GM18499 (cell line): ENCODE measurements around the gene UNG.
"Not testable (repeated sequence)": the region's sequence is repeated elsewhere in the genome, so short reads cannot be mapped to it uniquely, and the experiment has no call there.

Source experiments
- ATAC-seq: cut with Tn5 transposase; IDR thresholded peaks from one replicate; pipeline ENCODE4 v1.9.1; 2021; ENCODE audit warnings: moderate number of reproducible peaks; ENCODE audit not compliant: insufficient read depth, unreplicated experiment

Gene UNG

GRCh38 chr12:109097435-109098182 is at the start of gene UNG:
Gene UNG (plus strand): TSS chr12:109097597. CDS start chr12:109097680, 83 bp downstream.
- no peak for ATAC-seq

GRCh38 chr12:109048706-109049105 is 48.7 kb upstream of the UNG start:
- ATAC-seq = not testable (repeated sequence)

GRCh38 chr12:109049794-109050193 is 47.6 kb upstream of the UNG start:
- not testable (repeated sequence) for ATAC-seq

GRCh38 chr12:109052097-109052413 is 45.3 kb upstream of the UNG start:
- no peak for ATAC-seq

- ATAC-seq = peak; percentile 47
Observed at GRCh38 chr12:109052414-109053323, 44.7 kb upstream of the UNG start, which contains the start of gene USP30. Gene USP30 (plus strand): TSS chr12:109052576. CDS start chr12:109052679, 103 bp downstream.

- ATAC-seq = no peak
Observed at GRCh38 chr12:109053382-109054123, 43.8 kb upstream of the UNG start.

- ATAC-seq = not testable (repeated sequence)
Observed at GRCh38 chr12:109054124-109054513, 43.3 kb upstream of the UNG start.

GRCh38 chr12:109054520-109054919 is 42.9 kb upstream of the UNG start:
- ATAC-seq = no peak

GRCh38 chr12:109056891-109057290 is 40.5 kb upstream of the UNG start:
- ATAC-seq = no peak

GRCh38 chr12:109057376-109057775 is 40.0 kb upstream of the UNG start:
- no peak for ATAC-seq

GRCh38 chr12:109058773-109059172 is 38.6 kb upstream of the UNG start:
- ATAC-seq = no peak

- ATAC-seq = no peak
Observed at GRCh38 chr12:109064143-109064542, 33.3 kb upstream of the UNG start.

GRCh38 chr12:109065154-109065852 is 32.1 kb upstream of the UNG start:
- ATAC-seq = no peak

GRCh38 chr12:109065853-109066193 is 31.6 kb upstream of the UNG start:
- ATAC-seq = no peak

- ATAC-seq = no peak
Observed at GRCh38 chr12:109069307-109070271, 27.8 kb upstream of the UNG start.

GRCh38 chr12:109074866-109075265 is 22.5 kb upstream of the UNG start:
- ATAC-seq = no peak

GRCh38 chr12:109082751-109083150 is 14.6 kb upstream of the UNG start:
- ATAC-seq = no peak

- no peak for ATAC-seq
Observed at GRCh38 chr12:109084425-109084824, 13.0 kb upstream of the UNG start.

GRCh38 chr12:109085590-109085989 is 11.8 kb upstream of the UNG start:
- no peak for ATAC-seq
